ENCODE data around the gene PIGN. TPM values are rescaled to one million over a fixed set of nuclear protein-coding genes. Genes with fewer than 3 reads are reported as not detected.
A peak's percentile ranks its signal among the peaks of the same experiment; 100 is the strongest.

Gene PIGN
- polyA plus RNA-seq, 3 donors, result 4.1 to 14.7 (median 14.6) TPM

DNA sequence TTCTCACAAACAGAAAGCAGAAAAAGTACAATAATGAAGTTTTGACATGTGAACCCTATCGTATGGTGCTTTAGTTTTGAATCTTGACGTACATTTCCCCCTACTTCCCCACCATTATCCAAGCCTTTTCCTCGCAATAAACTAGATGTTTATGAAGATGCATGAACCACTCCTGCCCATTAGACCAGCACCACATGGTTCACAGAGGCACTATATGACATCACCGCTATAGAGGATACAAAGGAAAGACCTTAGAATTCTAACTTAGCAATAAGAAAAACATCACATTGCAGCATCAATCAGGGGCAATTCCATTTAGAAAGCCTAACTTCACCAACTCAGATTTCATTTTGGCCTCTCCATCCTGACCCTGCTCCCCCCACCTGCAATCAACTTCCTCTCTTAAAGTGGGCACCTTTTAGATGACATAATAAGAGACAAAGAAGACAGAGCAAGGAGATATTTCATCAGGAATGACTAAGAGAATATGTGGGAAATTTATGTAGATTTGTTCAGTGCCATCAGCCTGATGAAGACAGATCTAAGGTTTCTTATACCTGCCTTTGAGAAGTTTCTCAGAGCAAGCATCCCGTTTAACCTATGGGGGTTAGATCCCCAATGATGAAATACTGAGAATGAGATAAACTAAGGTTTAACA lies 124.9 kb downstream of the PIGN start:
- Mint-ChIP-seq H3K4me1 (no peaks in the 10 kb centered on the region), H3K4me3 (no peak overlapping the region), H3K9me3 (peaks cover 0 to 7% (median 6%) of the 10 kb centered on the region in 7 donors), H3K27ac (peak overlapping the region in 1 of 7 donors; percentile 26), H3K36me3 (peaks cover 9 to 10% of the 10 kb centered on the region in 2 donors), H3K27me3 (ENCODE audit: low read depth in 3 of 3) (no peaks in the 10 kb centered on the region)
- H3K36me3 ChIP-seq (replicated peaks in 1 of 2; ENCODE audit: control insufficient read depth in 1 of 2, insufficient read depth in 2 of 2, low read length in 2 of 2), result peaks cover 0 to 5% of the 10 kb centered on the region in 2 donors
- no peak overlapping the region for H3K4me3 ChIP-seq (replicated peaks in 1 of 3; ENCODE audit: low read depth in 2 of 3, low read length in 3 of 3)
- no peaks in the 10 kb centered on the region for H3K9me3 ChIP-seq (replicated peaks in 1 of 2; ENCODE audit: control insufficient read depth in 1 of 2, insufficient read depth in 1 of 2, low read length in 2 of 2)
- WGBS (ENCODE audit: insufficient coverage), result 100% methylated on average over 2 of the region's 5 CpGs
- H3K4me1 ChIP-seq (ENCODE audit: control insufficient read depth in 1 of 2, insufficient read depth in 2 of 2, low read length in 2 of 2), result no peaks in the 10 kb centered on the region
- intact Hi-C loops (cut with micrococcal nuclease), result no loop called here
- no peak overlapping the region for H3K4me2 ChIP-seq (replicated peaks; ENCODE audit: extremely low read depth, low read length, poor library complexity, severe bottlenecking)
- no peak overlapping the region for H2AFZ ChIP-seq (ENCODE audit: insufficient read depth, low read depth, low read length, poor library complexity, severe bottlenecking)
- no peaks in the 10 kb centered on the region for H4K20me1 ChIP-seq (ENCODE audit: insufficient read depth, low read length)
- DNase-seq, result no peak
- no peak for TF ChIP-seq CTCF (IDR thresholded peaks at IDR 0.05)
- no peak overlapping the region for H3K27ac ChIP-seq (ENCODE audit: low read depth in 1 of 2, low read length in 2 of 2)
- H3K9ac ChIP-seq (ENCODE audit: insufficient read depth, low read length, poor library complexity, severe bottlenecking), result no peak overlapping the region
- no peaks in the 10 kb centered on the region for H3K79me2 ChIP-seq (ENCODE audit: insufficient read depth, low read length)
- no peaks in the 10 kb centered on the region for H3K27me3 ChIP-seq (ENCODE audit: control insufficient read depth in 2 of 2, insufficient read depth in 2 of 2, low read length in 2 of 2)

DNA sequence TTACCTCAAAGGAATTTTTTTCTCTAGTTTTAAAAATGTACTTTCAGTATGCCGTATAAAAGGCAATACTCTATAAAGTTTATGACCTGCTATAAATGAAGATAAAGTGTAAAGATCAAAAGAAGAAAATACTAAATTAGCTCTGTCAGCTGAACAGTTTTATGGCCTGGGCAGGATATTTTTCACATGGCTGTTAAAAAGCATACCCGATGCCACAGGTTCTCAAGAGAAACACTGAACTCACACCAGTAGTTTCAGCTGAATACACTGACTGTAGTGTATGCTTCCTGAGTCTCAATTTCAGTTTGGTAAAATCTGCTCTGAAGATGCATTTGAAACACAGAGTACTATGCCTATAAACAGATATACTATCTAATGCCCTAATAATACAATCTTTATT lies 126.0 kb downstream of the PIGN start:
- no peak overlapping the region for H3K4me3 Mint-ChIP-seq
- H2AFZ ChIP-seq (ENCODE audit: insufficient read depth, low read depth, low read length, poor library complexity, severe bottlenecking), result no peak overlapping the region

More for the DNA sequence above, 126.0 kb downstream of the PIGN start:
- Mint-ChIP-seq H3K36me3 (peaks cover 9 to 12% of the 10 kb centered on the region in 2 donors), H3K27me3 (ENCODE audit: low read depth in 3 of 3) (peaks cover 0 to 2% (median 0%) of the 10 kb centered on the region in 3 donors), H3K27ac (no peak overlapping the region), H3K9me3 (peaks cover 0 to 7% (median 6%) of the 10 kb centered on the region in 7 donors), H3K4me1 (no peaks in the 10 kb centered on the region)
- H3K79me2 ChIP-seq (ENCODE audit: insufficient read depth, low read length), result no peaks in the 10 kb centered on the region
- no peak overlapping the region for H3K9ac ChIP-seq (ENCODE audit: insufficient read depth, low read length, poor library complexity, severe bottlenecking)
- no CpG with 5 or more reads among the region's 2 CpGs for WGBS (ENCODE audit: insufficient coverage)
- TF ChIP-seq CTCF (IDR thresholded peaks at IDR 0.05), result no peak
- H3K36me3 ChIP-seq (replicated peaks in 1 of 2; ENCODE audit: control insufficient read depth in 1 of 2, insufficient read depth in 2 of 2, low read length in 2 of 2), result peaks cover 0 to 5% of the 10 kb centered on the region in 2 donors
- no peaks in the 10 kb centered on the region for H3K4me1 ChIP-seq (ENCODE audit: control insufficient read depth in 1 of 2, insufficient read depth in 2 of 2, low read length in 2 of 2)
- H3K4me2 ChIP-seq (replicated peaks; ENCODE audit: extremely low read depth, low read length, poor library complexity, severe bottlenecking), result no peak overlapping the region
- no peaks in the 10 kb centered on the region for H4K20me1 ChIP-seq (ENCODE audit: insufficient read depth, low read length)
- H3K9me3 ChIP-seq (replicated peaks in 1 of 2; ENCODE audit: control insufficient read depth in 1 of 2, insufficient read depth in 1 of 2, low read length in 2 of 2), result no peaks in the 10 kb centered on the region
- H3K4me3 ChIP-seq (replicated peaks in 1 of 3; ENCODE audit: low read depth in 2 of 3, low read length in 3 of 3), result no peak overlapping the region
- H3K27ac ChIP-seq (ENCODE audit: low read depth in 1 of 2, low read length in 2 of 2), result no peak overlapping the region
- DNase-seq, result no peak
- intact Hi-C loops (cut with micrococcal nuclease), result no loop called here
- no peaks in the 10 kb centered on the region for H3K27me3 ChIP-seq (ENCODE audit: control insufficient read depth in 2 of 2, insufficient read depth in 2 of 2, low read length in 2 of 2)

Measured in CD14-positive monocyte (primary cell).